HepG2 (cell line): Measurements from ENCODE around the gene ALDH1A1. TPM values are rescaled to one million over a fixed set of nuclear protein-coding genes. Genes with fewer than 3 reads are reported as not detected.

Experiments
- ATAC-seq: fragments of 200-7000 bp; cut with Tn5 transposase; 3 replicates; pipeline ENCODE4 v1.9.1; 2020; ENCODE audit warnings: mild to moderate bottlenecking, moderate library complexity
- BruUV-seq: library from RNA; stranded (reverse); fragments of 400-500 nt; replicated peaks from 2 replicates; lab custom pipeline; 2021; lab: Mats Ljungman, UMichigan
- CTCF ChIA-PET: fragments of 300-600 bp; formaldehyde crosslinking; extraction: SDS; loops from one replicate; lab custom pipeline; 2021; ENCODE audit warnings: low total read pairs, inconsistent platforms, low intra/inter-chr PET ratio; lab: Yijun Ruan, JAX
- POLR2A ChIA-PET: fragments of 350-600 bp; sonication (Branson Sonifier 250); formaldehyde crosslinking; loops from one replicate; lab custom pipeline; 2020; ENCODE audit warnings: antibody characterized with exemption, inconsistent platforms; lab: Yijun Ruan, JAX
- DNase-seq: peaks from one replicate; pipeline ENCODE4 v3.0.0-alpha.2; 2015; ENCODE audit warnings: low spot score
- FAIRE-seq: peaks from 3 replicates; lab custom pipeline; 2011; peaks lifted over from hg19 to GRCh38; lab: Jason Lieb, UNC
- H2AFZ ChIP-seq: one replicate; pipeline ENCODE4 v1.6.1; 2011; ENCODE audit warnings: low read length, inconsistent platforms
- H3K27ac ChIP-seq: fragments of 300-600 bp; 3 replicates; pipeline ENCODE4 v1.8.0; 2011; ENCODE audit warnings: mixed run types, mild to moderate bottlenecking, mixed read lengths, low read length, inconsistent platforms; ENCODE audit not compliant: insufficient read depth; ENCODE audit errors: extremely low read length
- H3K27me3 ChIP-seq, 2 experiments: fragments of 200-600 bp in 1 of 2; 2 replicates in 1 of 2; 3 replicates in 1 of 2; pipeline versions ENCODE4 v1.6.0 to v1.8.0; 2011; ENCODE audit warnings: low read length in 2 of 2, mild to moderate bottlenecking in 2 of 2, moderate library complexity in 2 of 2, inconsistent platforms in 1 of 2; ENCODE audit not compliant: insufficient read depth in 2 of 2, control insufficient read depth in 1 of 2
- H3K36me3 ChIP-seq, 2 experiments: fragments of 200-600 bp in 1 of 2; replicated peaks in 1 of 2; 2 replicates in 1 of 2; 3 replicates in 1 of 2; pipeline versions ENCODE4 v1.5.1 to v1.8.0; 2011; ENCODE audit warnings: low read length in 2 of 2, inconsistent platforms in 1 of 2; ENCODE audit not compliant: insufficient read depth in 2 of 2, control insufficient read depth in 1 of 2
- H3K4me1 ChIP-seq: 2 replicates; pipeline ENCODE4 v1.5.1; 2012; ENCODE audit warnings: low read length, inconsistent platforms; ENCODE audit not compliant: insufficient read depth
- H3K4me2 ChIP-seq: 2 replicates; pipeline ENCODE4 v1.6.0; 2011; ENCODE audit warnings: low read depth, low read length, inconsistent platforms
- H3K4me3 ChIP-seq, 3 experiments: fragments of 200-600 bp in 1 of 3; sonication (generic), shearing (Covaris generic) in 1 of 3; replicated peaks in 1 of 3; 2 replicates each; pipeline ENCODE4 v1.5.1; 2011 to 2016; ENCODE audit warnings: low read length in 3 of 3, inconsistent platforms in 2 of 3, low read depth in 2 of 3, mild to moderate bottlenecking in 2 of 3, control low read depth in 1 of 3, mixed read lengths in 1 of 3; ENCODE audit not compliant: insufficient read depth in 1 of 3
- H3K79me2 ChIP-seq: one replicate; pipeline ENCODE4 v1.6.1; 2011; ENCODE audit warnings: low read length, inconsistent platforms; ENCODE audit not compliant: insufficient read depth
- H3K9ac ChIP-seq: 2 replicates; pipeline ENCODE4 v1.6.0; 2011; ENCODE audit warnings: mild to moderate bottlenecking, low read depth, low read length, inconsistent platforms; ENCODE audit not compliant: insufficient read depth
- H3K9me3 ChIP-seq: 2 replicates; pipeline ENCODE4 v1.5.1; 2012; ENCODE audit warnings: mild to moderate bottlenecking, low read length
- H4K20me1 ChIP-seq: 2 replicates; pipeline ENCODE4 v1.6.0; 2011; ENCODE audit warnings: inconsistent platforms, mild to moderate bottlenecking, low read length, moderate library complexity; ENCODE audit not compliant: insufficient read depth
- ARNT ChIP-seq: fragments of 450-650 bp; IDR thresholded peaks from 2 replicates; pipeline ENCODE4 v1.6.1; 2017
- KDM5A ChIP-seq: fragments of 200-600 bp; sonication (generic); IDR thresholded peaks from 2 replicates; pipeline ENCODE4 v1.7.0; 2018; ENCODE audit warnings: antibody characterized with exemption, mild to moderate bottlenecking, low read length, borderline replicate concordance
- KDM5B ChIP-seq: sonication (generic); formaldehyde crosslinking; IDR thresholded peaks from 2 replicates; pipeline ENCODE4 v1.4.0; 2020; ENCODE audit warnings: missing genetic modification reagents, mild to moderate bottlenecking, borderline replicate concordance
- ONECUT2 ChIP-seq: sonication (generic); formaldehyde crosslinking; IDR thresholded peaks from 2 replicates; pipeline ENCODE4 v1.4.0; 2020; ENCODE audit warnings: missing genetic modification reagents
- PHF21A ChIP-seq: sonication (generic); formaldehyde crosslinking; IDR thresholded peaks from 2 replicates; pipeline ENCODE4 v1.5.0; 2020; ENCODE audit warnings: mild to moderate bottlenecking, missing genetic modification reagents
- SMAD9 ChIP-seq: sonication (generic); formaldehyde crosslinking; IDR thresholded peaks from 2 replicates; pipeline ENCODE4 v1.5.1; 2020; ENCODE audit warnings: mild to moderate bottlenecking, missing genetic modification reagents
- TAF1 ChIP-seq: sonication (generic); formaldehyde crosslinking; IDR thresholded peaks from 2 replicates; pipeline ENCODE4 v1.4.0; 2020; ENCODE audit warnings: missing genetic modification reagents
- ZEB1 ChIP-seq: IDR thresholded peaks from 2 replicates; pipeline ENCODE4 v1.6.1; 2012; ENCODE audit warnings: mild to moderate bottlenecking, low read depth, inconsistent platforms; ENCODE audit not compliant: insufficient replicate concordance
- ZNF331 ChIP-seq: sonication (generic); formaldehyde crosslinking; IDR thresholded peaks from 2 replicates; pipeline ENCODE4 v1.4.0; 2020; ENCODE audit warnings: missing genetic modification reagents
- ZNF563 ChIP-seq: sonication (generic); formaldehyde crosslinking; IDR thresholded peaks from 2 replicates; pipeline ENCODE4 v1.8.0; 2022; ENCODE audit warnings: mild to moderate bottlenecking, moderate library complexity, missing genetic modification reagents
- ZNF639 ChIP-seq: conservative IDR thresholded peaks from 2 replicates; pipeline ENCODE4 v1.6.1; 2018; ENCODE audit warnings: missing genetic modification reagents
- ZNF646 ChIP-seq: sonication (generic); formaldehyde crosslinking; IDR thresholded peaks from 2 replicates; pipeline ENCODE4 v1.9.0; 2021; ENCODE audit warnings: mild to moderate bottlenecking, missing genetic modification reagents
- ZNF674 ChIP-seq: sonication (generic); formaldehyde crosslinking; IDR thresholded peaks from 2 replicates; pipeline ENCODE4 v1.5.0; 2020; ENCODE audit warnings: low read depth, mild to moderate bottlenecking, missing genetic modification reagents
- ZNF775 ChIP-seq: sonication (generic); formaldehyde crosslinking; IDR thresholded peaks from 2 replicates; pipeline ENCODE4 v1.4.0; 2020; ENCODE audit warnings: missing genetic modification reagents, mild to moderate bottlenecking, moderate library complexity, borderline replicate concordance
- WGBS: methylation state at CpG from one replicate; pipeline ENCODE4 v1.1.6; 2017; ENCODE audit warnings: low lambda C conversion rate; 5-methylcytosine and 5-hydroxymethylcytosine counted together
- in situ Hi-C: cut with HindIII; loops from 2 replicates; pipeline ENCODE4 v1.10.0; 2017; ENCODE audit warnings: low pct_unique_long_range_greater_than_20kb; ENCODE audit not compliant: extremely low pct_ligation_motif_present
- intact Hi-C: fragments of 100-400 bp; cut with micrococcal nuclease; formaldehyde crosslinking; loops from one replicate; pipeline ENCODE4 v1.10.0; 2022; ENCODE audit not compliant: unreplicated experiment
- polyA plus RNA-seq, 8 experiments: library from polyadenylated mRNA; depleted of rRNA in 3 of 8; stranded (reverse) in 7 of 8; unstranded in 1 of 8; fragments of >200 nt; fragmentation: Illumina TruSeq in 4 of 8; extraction: Trizol in 4 of 8; gene quantifications; 2 replicates each; pipeline versions ENCODE4 v1.2.1 to v1.2.3, GENCODE V29; 2011 to 2016; ENCODE audit warnings: low read depth in 4 of 8, missing spikeins in 1 of 8, mixed read lengths in 1 of 8; ENCODE audit not compliant: insufficient read depth in 1 of 8
- total RNA-seq, 5 experiments: library from RNA; depleted of rRNA; stranded (reverse); fragments of >200 nt; fragmentation: Illumina TruSeq; extraction: Trizol; gene quantifications; 2 replicates each; pipeline ENCODE4 v1.2.3, GENCODE V29; 2016; ENCODE audit warnings: low read depth in 1 of 5

Gene ALDH1A1
- total and polyA plus RNA-seq, 2 of the 13 experiments (the other 11 are each of a cell fraction or from before 2014, with no cell fraction given), result 88.2 to 439 TPM

- Histone ChIP-seq H3K27ac (no peak overlapping the region), H3K4me1 (peaks cover 45% of the 10 kb centered on the region), H3K4me2 (no peak overlapping the region), H3K36me3 (no peaks in the 10 kb centered on the region), H2AFZ (no peak overlapping the region), H4K20me1 (no peaks in the 10 kb centered on the region), H3K9me3 (no peaks in the 10 kb centered on the region), H3K27me3 (no peaks in the 10 kb centered on the region), H3K79me2 (no peaks in the 10 kb centered on the region), H3K9ac (no peak overlapping the region), H3K4me3 (no peak overlapping the region)
- WGBS, result 77% methylated on average over 4 of the region's 4 CpGs
- FAIRE-seq (no peak), ATAC-seq (no peak), DNase-seq (no peak)
- CTCF ChIA-PET, result no interaction called here
- no peak for TF ChIP-seq ZNF563 (CRISPR knock-in tag)
- TF ChIP-seq ZEB1, result no peak
- TF ChIP-seq ZNF775 (CRISPR knock-in tag), result no peak
- TF ChIP-seq ONECUT2 (CRISPR knock-in tag), result no peak
- no peak for TF ChIP-seq ZNF331 (CRISPR knock-in tag)
- no peak for TF ChIP-seq ZNF639 (CRISPR knock-in tag)
- TF ChIP-seq ZNF646 (CRISPR knock-in tag), result no peak
- TF ChIP-seq KDM5A, result no peak
- no peak for TF ChIP-seq KDM5B
- TF ChIP-seq TAF1 (CRISPR knock-in tag), result no peak
- no peak for TF ChIP-seq ARNT
- TF ChIP-seq ZNF674 (CRISPR knock-in tag), result no peak
- no peak for TF ChIP-seq SMAD9 (CRISPR knock-in tag)
- no peak for TF ChIP-seq PHF21A (CRISPR knock-in tag)
- POLR2A ChIA-PET, result interaction anchor here (1.2 to 3.0 kb wide), 2 partner anchors 15 to 141 kb away, joined by 3 to 22 read pairs; no protein-coding TSS in a partner anchor
- in situ Hi-C loops, result loop anchor here (5.0 kb wide), 1 partner anchor 46 kb away; the partner anchor contains the start of gene ALDH1A1
- intact Hi-C loops, result loop anchor here (5.0 kb wide), 1 partner anchor 71 kb away; no protein-coding TSS in a partner anchor
- BruUV-seq, result no TSS peak
Measured at GRCh38 chr9:72998363-72998762, 45.5 kb upstream of the ALDH1A1 start.
